Sciatic nerve (tissue), 2 donors: ENCODE measurements around the gene BDKRB2. TPM values are rescaled to one million over a fixed set of nuclear protein-coding genes. Genes with fewer than 3 reads are reported as not detected.
A peak's percentile ranks its signal among the peaks of the same experiment; 100 is the strongest.

Source experiments
- ATAC-seq: fragments of 200-7000 bp; cut with Tn5 transposase; one replicate; pipeline ENCODE4 v1.9.1; 2020; ENCODE audit warnings: mild to moderate bottlenecking, moderate library complexity
- DNase-seq: peaks from one replicate; pipeline ENCODE4 v3.0.0-alpha.2; 2020; ENCODE audit warnings: low spot score
- intact Hi-C: fragments of 100-400 bp; cut with DNase I; formaldehyde crosslinking; loops from one replicate; pipeline ENCODE4 v1.14.2; 2022
- total RNA-seq: library from RNA; stranded (reverse); fragmentation: NEBNext Ultra II Directional; extraction: Animal tissue kit (Norgen Biotek cat#: 25700); gene quantifications from one replicate; pipeline ENCODE4 v1.2.1, GENCODE V29; 2021
- donor health status: DM: no; HTN: no; CAD: no.
- donor health status: DM: no; HTN: no; CAD: no.

Gene BDKRB2
- total RNA-seq, 1 donor from 2014 or later: 50.4 TPM

- DNase-seq: peak; percentile 56
- no peak for ATAC-seq
These were observed 30.8 kb upstream of the BDKRB2 start for GRCh38 chr14:96173636-96174475.

GRCh38 chr14:96176275-96176674, 28.4 kb upstream of the BDKRB2 start:
- DNase-seq (no peak), ATAC-seq (peak; percentile 73)
- intact Hi-C loops: no loop called here

More at GRCh38 chr14:96173636-96174475, 30.8 kb upstream of the BDKRB2 start:
- intact Hi-C loops: no loop called here

GRCh38 chr14:96176811-96177211, 27.8 kb upstream of the BDKRB2 start:
- intact Hi-C loops: no loop called here
- DNase-seq (peak; percentile 85), ATAC-seq (peak; percentile 93)

GRCh38 chr14:96177766-96178375, 26.8 kb upstream of the BDKRB2 start:
- DNase-seq (no peak), ATAC-seq (peak; percentile 69)
- intact Hi-C loops: no loop called here

- ATAC-seq: peak; percentile 16
- no peak for DNase-seq
These were observed 25.9 kb upstream of the BDKRB2 start for GRCh38 chr14:96178461-96179321.

GRCh38 chr14:96180043-96180874, 24.4 kb upstream of the BDKRB2 start:
- intact Hi-C loops: no loop called here
- DNase-seq (no peak), ATAC-seq (no peak)

More at GRCh38 chr14:96178461-96179321, 25.9 kb upstream of the BDKRB2 start:
- intact Hi-C loops: no loop called here

- ATAC-seq (no peak), DNase-seq (no peak)
- intact Hi-C loops: no loop called here
These were observed 23.2 kb upstream of the BDKRB2 start for GRCh38 chr14:96181186-96182056.

- ATAC-seq (no peak), DNase-seq (no peak)
- intact Hi-C loops: no loop called here
These were observed 22.1 kb upstream of the BDKRB2 start for GRCh38 chr14:96182546-96182945.

- intact Hi-C loops: no loop called here
- peak; percentile 25 for ATAC-seq
- peak; percentile 59 for DNase-seq
These were observed 19.9 kb upstream of the BDKRB2 start for GRCh38 chr14:96184737-96185136.

GRCh38 chr14:96187216-96188031, 17.2 kb upstream of the BDKRB2 start:
- intact Hi-C loops: no loop called here
- ATAC-seq: no peak
- no peak for DNase-seq

- ATAC-seq (peak; percentile 58), DNase-seq (no peak)
- intact Hi-C loops: no loop called here
These were observed 15.3 kb upstream of the BDKRB2 start for GRCh38 chr14:96189281-96189711.

GRCh38 chr14:96191353-96191752, 13.3 kb upstream of the BDKRB2 start:
- intact Hi-C loops: no loop called here
- ATAC-seq (no peak), DNase-seq (no peak)

- intact Hi-C loops: no loop called here
- ATAC-seq: no peak
- DNase-seq: no peak
These were observed 12.7 kb upstream of the BDKRB2 start for GRCh38 chr14:96191841-96192462.

- DNase-seq: no peak
- no peak for ATAC-seq
- intact Hi-C loops: no loop called here
These were observed 11.4 kb upstream of the BDKRB2 start for GRCh38 chr14:96192975-96193805.

GRCh38 chr14:96194262-96194656, 10.4 kb upstream of the BDKRB2 start:
- DNase-seq (no peak), ATAC-seq (no peak)
- intact Hi-C loops: no loop called here
